SHP77 (cell line): ENCODE data around the gene RNF19B.
"Not testable (repeated sequence)": the region's sequence is repeated elsewhere in the genome, so short reads cannot be mapped to it uniquely, and the experiment has no call there.

Experiments
- DNase-seq, 2 experiments: peaks; one replicate each; lab custom pipeline; 2025; lab: John Stamatoyannopoulos, UW

RNF19B gene

DNA sequence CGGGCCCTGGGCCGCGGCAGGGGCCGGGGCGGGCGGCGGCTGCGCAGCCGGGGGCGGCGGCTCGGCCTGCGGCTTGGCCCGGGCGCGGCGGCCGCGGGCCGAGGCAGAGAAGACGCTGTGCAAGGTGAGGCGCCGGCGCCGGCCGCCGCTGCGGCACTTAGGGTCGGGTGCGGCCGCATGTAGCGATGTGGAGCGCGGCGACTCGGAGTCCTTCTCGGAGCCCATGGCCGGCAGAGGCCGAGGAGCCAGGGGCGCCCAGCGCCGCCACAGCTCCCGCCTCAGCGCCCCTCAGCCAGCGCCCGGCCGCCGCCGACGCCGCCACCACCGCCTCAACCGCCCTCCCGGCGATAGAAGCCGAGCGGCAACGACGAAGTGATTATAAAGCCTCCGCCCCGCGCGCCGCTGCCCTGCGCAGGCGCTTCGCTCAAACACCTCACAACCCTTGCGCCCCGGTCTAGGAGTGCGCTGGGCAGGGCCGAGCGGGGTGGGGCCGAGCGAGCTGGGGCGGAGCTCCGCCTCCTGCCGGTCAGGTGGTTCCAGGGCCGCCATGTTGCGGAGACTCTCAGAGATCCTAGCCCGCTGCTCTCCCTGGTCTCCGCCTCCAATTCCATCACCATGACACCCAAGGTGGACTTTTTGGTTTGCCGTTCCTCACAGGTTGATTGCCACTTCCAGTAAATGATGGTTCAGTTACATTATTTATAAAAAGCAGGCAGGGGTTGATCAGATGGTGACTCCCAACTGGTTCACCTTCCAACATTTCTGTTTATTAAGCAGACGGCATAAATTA, at the start of gene RNF19B:
RNF19B (minus strand) TSS at position 349 of the 790 bp plus-strand sequence; CDS start at position 225, 124 bp downstream.
- peak; percentile 87 to 94 for DNase-seq

DNA sequence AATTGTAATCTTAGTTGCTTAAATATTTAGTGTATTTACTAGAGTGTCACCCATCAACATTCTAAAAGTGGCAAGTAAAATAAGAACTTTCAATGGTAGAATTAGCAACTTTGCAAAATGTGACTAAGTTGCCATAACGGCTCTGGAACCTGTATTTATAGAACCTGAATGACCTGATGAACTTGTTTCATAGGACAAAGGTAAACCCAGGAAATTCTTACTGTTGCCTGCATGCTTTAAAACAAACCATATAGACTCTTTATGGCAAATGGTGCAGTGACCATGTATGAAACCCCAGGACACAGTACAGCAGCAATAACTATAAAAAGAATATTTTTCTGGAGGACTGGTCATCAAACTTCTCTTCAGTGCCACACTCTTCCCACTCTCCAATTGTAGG, 49.2 kb upstream of the RNF19B start:
- DNase-seq: no peak

- DNase-seq: no peak
Observed at GRCh38 chr1:33012165-33012564, 47.6 kb upstream of the RNF19B start.

- no peak for DNase-seq
Observed at GRCh38 chr1:33010932-33011731, 46.5 kb upstream of the RNF19B start.

- DNase-seq: no peak
Observed at GRCh38 chr1:33009561-33009960, 45.0 kb upstream of the RNF19B start.

GRCh38 chr1:33008051-33008914, 43.7 kb upstream of the RNF19B start:
- DNase-seq: no peak

DNA sequence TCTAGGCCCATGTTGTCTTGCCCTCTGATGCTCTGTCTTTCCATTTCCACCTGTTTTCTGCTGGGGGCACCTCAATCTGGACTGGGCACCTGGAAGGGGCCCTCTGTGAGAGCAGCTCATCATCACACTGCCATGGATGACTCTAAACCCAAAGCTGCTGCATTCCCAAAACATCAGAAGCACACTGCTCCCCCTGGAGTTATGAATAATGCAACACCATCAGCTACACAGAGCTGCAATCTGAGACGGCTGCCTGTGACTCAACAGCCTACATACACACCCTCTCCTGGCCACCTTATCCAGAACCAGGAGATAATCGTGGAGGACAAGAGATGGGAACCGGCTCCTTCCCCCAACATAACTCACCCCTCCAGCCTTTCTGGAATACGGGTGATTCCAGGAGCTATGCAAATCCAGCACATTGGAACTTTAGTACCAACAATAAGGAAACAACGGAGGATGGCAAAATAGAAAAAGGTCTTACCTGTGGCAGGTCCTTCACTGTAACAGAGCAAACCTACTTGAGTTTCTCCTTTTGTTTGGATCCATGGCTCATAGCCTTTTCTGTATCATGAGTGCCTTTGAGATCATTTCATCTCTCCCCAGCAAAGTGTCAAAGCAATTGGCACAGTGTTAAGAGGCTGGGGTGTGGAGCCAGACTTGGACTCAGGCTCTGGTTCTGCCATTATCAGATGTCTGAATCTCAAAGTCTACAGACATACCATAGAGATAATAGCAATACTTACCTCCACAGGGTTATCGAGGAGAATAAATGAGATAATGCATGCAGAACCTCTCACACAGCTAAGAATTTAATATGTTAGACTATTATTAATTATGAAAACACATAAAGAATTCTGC, 42.8 kb upstream of the RNF19B start:
- peak in 1 of 2 experiments; percentile 33 for DNase-seq

DNA sequence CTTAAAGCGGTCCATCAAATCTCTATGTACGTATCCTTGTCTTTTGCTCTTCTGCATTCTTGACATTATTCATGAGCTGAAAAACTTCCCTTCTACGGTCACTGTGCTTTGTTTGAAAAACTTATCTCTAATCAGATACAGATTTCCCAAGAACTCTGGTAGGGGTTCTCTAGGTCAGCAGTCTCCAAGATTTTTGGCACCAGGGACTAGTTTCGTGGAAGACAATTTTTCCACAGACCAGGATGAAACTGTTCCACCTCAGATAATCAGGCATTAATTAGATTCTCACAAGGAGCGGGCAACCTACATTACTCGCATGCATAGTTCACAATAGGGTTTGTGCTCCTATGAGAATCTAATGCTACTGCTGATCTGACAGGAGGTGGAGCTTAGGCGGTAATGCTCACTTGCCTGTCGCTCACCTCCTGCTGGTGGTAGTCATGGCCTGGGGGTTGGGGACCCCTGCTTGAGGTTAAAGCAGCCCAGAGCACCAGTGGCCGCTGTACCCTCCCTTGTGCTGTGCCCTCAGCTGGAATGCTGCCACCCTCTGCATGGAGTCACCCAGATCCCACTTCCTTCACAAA, 41.3 kb upstream of the RNF19B start:
- no peak for DNase-seq

DNA sequence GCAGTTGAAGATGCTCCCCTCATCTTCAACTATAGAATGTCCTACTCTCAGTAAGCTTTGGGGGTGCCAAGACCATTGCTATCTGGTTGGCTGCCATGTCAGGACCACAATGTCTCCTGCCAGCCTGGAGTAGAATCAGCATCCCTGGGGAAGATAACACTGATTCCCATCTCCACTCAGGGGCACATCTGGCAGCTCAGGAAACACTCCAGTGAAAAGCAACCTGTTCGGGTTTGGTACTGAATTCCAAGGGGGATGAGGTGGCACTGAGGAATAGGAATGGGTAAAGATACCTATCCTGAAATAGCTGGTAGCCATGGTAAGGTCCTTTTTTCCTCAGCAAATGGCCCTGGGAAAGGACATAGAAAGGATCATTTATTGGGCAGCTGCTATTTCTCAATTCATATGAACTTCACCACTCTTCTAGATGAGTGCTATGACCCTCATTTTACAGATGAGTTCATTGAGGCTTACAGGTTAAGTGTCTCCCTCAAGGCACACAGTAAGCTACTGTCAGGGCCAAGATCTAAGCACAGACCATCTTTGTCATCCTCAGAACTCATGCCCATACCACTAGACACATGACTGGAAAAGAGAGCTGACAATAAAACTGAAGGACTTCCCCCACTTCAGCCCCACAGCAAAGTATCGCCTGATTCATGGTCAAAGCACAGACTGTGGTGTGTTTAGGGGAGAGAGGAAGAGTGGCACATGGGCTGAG, 40.7 kb upstream of the RNF19B start:
- DNase-seq: no peak

DNA sequence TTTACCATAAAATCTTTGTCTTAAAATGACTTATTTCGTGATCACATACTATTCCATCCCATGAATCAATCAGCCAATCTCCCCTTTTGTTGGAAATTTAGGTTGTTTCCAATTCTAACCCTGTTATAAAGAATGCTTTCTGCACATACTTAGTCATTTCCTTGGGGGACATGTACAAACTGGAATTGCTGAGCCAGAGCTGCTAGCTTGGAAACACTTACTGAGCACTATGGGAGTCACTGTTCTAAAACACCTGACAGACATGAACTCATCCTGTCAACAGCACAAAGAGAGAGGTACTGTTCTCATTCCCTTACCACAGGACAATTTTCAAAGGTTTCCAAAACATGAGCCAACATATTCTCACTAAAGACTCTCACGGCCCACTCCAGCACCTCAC, 40.0 kb upstream of the RNF19B start:
- no peak for DNase-seq

DNA sequence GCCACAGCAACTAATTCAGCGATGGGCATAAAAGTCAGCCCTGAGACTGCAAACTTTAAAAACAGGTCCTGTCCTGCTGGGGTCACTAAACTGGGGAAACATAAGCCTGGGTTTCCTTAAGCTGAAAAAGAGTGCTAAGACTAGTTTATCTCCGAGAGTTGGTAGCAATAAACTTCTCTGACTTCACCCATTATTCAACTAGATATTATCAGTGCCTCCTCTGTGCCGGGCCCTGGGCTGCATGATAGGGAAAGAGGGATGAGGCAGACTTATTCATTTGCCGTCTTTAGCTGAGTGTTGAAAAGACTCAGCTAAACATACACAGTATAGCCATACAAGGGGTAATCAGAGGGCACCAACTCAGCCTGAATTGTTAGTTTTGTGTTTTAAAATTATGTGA, 39.0 kb upstream of the RNF19B start:
- no peak for DNase-seq

DNA sequence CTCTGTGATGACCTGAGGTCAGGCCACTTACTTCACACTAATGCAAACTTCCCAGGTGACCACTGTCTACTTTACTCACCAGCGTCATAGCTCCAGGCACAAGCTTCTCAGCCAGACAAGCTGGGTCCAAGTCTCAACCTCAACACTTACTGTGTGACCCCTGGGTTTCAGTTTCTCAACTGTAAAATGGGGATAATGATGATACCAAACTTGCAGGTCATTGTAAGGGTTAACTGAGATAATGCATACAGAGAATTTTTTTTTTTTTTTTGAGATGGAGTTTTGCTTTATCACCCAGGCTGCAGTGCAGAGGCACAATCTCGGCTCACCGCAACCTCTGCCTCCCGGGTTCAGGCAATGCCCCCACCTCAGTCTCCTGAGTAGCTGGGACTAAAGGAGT, 37.4 kb upstream of the RNF19B start:
- DNase-seq: no peak

DNA sequence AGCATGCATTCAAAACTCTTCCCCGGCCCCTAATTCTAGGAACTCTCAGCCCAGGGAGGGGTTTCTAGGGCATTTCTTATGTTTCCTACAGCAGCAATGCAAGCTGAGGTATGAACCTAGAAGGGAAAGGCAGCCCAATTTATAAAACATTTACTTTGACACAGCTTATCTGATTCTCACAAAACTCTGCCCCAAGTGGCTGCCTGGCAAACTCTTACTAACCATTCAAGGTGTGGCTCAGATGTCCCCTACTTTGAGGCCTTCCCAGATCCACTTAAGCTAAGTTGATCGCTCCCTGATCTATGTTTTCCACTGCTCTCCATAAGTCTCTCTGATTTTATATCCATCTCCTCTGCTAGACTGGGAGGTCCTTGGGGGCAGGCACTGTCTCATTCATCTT, 36.7 kb upstream of the RNF19B start:
- DNase-seq: no peak

DNA sequence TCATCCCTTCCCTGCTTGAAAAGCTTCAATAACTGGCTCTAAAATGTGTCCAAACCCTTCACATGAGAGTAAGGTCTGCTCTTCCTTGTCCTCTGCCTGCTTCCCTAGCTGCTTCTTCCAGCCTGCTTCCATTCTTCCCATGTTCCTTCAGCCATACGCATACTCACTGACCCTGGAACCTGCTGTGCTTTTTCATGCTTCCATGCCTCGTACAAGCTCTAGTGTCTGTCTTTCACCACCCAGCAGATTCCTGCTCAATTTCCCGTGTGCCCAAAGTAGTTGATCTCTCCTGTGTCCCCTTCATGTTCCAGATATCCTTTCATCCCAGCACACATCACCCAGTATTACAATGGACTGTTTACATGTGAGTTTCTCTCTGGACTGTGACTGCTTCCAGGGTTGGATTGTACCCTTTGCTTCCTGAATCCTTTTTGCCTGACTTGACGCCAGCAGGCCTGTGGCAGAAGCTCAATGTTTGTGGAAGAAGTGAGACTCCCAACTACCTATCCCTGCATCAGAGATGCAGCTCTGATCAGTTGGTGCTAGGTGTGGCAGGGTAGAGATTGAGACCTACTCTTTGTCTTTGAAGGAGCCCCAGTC, 35.9 kb upstream of the RNF19B start:
- no peak for DNase-seq

DNA sequence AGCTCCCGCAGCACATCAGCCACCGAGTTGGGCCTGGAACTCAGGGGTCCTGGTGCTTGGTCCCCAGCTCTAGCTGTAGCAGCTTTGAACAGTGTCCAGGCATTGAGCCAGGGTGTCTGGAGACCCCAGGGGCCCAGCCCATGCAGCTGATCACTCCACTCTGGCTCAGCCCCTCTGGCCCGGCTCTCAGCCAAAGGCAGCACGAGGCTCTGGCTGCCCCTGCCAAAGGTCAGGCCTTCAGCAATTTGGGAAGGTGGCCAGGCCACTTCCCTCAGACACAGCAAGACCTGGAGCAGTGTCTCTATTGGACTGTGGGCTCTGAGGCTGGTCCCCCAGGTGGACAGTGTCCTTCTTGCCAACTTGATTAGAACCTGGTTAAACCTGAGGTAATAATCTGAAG, 34.4 kb upstream of the RNF19B start:
- no peak for DNase-seq

- DNase-seq: no peak
Observed at GRCh38 chr1:32998064-32998463, 33.5 kb upstream of the RNF19B start.

GRCh38 chr1:32997381-32997891, 32.8 kb upstream of the RNF19B start:
- DNase-seq: no peak

GRCh38 chr1:32993324-32993636, 28.7 kb upstream of the RNF19B start:
- DNase-seq: not testable (repeated sequence)

DNA sequence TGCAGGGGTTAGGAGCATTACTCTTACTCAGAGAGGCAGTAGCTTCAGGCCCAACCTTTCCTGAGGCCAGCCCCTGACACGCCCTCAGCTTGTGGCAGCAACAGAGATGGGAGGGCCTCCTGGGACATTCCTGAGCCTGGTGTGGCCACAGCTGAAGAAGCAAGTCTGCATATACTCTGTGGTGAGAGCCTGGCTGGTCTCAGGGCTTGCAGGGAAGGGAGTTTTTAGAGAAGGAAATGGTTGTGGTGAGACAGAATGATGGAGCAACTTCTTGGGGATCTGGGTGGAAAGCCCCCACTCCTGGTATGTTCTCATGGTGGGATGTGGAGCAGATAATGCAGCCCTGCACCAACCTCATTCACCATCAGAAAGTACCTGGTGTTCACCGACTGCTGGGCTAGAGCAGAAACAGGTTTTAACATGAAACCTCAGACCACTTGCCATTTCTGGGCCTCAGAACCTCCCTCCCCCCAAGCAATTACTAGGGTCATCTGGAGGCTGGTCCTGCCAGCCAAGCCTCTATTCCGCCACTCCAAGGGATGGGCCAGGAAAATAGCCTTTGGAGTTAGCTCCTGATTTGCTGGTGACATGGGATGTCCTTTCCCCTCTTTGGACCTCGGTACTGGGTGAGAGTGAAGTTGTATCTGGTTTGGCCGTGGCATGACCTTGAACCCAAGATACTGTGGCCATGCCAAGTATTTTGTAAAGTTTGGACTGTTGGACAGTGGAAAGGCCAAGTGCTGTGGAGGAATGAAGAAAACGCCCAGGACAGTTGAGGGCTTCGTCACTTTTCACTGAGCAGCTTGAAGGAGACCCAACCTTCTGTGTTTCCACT, 28.1 kb upstream of the RNF19B start:
- DNase-seq: no peak
